HK-2 (cell line): Measurements from ENCODE around the gene SEMA3A.

Experiments
- DNase-seq: peaks from one replicate; pipeline ENCODE4 v3.0.0-alpha.2; 2018; ENCODE audit not compliant: unreplicated experiment

Gene SEMA3A

DNA sequence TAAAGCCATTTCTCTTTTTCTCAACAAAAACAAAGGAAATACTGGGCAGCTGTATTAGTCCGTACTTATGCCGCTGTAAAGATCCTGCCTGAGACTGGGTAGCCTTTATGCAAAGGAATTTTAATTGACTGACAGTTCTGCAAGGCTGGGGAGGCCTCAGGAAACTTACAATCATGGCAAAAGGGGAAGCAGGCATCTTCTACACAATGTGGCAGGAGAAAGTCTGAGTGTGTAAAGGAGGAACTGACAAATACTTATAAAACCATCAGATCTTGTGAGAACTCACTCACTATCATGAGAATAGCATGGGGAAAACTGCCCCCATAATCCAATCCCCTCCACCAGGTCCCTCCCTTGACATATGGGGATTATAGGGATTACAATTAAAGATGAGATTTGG, 264.3 kb downstream of the SEMA3A start:
- DNase-seq: no peak

- no peak for DNase-seq
Observed at GRCh38 chr7:83925860-83926259, 268.7 kb downstream of the SEMA3A start.

DNA sequence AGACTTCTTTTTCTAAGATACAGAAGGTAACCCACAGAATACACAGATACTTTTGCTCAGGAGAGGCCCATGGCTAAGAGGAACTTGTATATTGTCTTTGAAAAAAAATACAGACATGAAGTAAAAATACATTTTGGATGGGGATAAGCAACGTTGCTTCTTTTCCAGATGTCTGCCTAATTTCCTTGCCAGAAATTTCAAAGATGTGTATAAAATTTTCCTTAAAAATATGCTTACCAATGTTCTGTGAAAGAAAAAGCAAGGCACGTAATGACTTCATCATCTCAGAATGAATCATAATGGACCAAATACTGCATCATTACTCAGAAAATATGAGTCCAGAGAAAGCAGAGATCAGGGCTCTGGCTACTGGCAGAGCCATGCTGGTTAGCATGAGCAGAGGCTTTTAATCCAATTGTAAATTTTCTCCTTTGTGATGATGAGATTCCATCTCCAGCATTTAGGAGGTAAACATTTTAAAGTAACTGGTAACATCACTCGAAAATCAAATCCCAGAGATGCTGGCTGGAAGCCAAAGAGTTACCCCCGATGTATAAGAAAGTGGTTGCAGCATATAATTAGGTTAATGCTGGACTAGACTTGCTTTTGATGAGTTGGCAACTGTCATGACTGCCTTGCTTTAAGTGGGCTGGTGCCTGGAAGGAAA, 272.5 kb downstream of the SEMA3A start:
- no peak for DNase-seq

DNA sequence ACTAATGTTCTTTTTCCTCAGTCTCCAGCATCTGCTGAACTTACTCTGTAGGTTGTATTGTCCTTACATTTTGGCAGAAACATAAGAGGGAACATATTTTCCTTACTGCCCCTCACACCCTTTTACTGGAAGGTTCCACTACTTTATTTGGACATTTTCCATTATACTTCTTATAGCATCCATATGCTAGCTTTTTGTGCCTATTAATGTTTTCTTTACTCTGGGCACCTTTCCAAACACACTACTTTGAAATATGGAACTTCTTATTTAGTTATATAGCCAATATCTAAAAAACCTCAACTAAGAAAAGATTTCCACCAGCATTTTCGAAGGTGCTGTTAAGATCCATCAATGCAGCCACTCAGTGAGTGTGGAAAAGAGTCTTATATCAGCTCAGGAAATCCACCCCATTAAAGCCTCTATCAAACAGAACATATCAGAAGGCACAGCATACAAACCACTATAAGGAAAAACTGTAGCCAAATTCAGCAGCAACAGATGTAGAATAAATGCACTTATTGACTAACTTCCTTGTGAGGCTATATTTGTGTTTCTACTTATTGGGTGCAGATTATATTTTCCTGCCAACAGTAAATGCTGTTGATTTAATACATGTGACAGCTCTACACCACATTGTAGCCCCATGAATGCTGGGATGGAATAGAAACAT, 273.2 kb downstream of the SEMA3A start:
- no peak for DNase-seq

DNA sequence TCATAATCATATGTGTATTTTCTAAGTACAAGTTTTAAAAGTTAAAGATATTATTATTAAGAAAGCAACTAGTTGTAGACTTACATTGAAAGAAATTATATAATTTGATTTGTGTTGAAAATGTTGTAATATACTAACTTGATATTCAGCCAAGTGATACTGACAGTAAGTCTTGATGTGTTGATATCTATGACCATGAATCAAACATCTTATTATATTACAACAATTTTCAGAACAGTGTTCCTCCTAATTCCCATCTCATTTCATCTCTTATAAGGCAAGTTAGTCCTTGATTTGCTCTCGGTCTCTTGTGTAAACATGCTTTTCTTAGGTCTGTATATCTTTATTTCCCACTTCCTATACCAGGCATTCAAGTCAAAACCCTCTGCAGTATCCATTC, 276.4 kb downstream of the SEMA3A start:
- DNase-seq: no peak

DNA sequence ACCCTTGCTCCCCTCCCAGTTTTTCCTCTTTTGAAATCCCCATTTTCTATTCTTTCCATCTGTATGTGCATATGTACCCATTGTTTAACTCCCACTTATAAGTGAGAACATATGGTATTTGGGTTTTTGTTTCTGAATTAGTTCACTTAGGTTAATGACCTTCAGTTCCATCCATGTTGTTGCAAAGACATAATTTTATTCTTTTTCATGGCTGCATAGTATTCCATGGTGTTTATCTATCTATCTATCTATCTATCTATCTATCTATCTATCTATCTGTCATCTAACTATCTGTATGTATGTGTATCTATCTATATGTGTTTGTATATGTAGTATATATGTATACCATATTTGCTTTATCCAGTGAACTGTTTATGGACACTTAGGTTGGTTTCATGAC, 281.4 kb downstream of the SEMA3A start:
- no peak for DNase-seq

GRCh38 chr7:83908526-83908925, 286.1 kb downstream of the SEMA3A start:
- DNase-seq: no peak
